HG03196 (cell line): ENCODE results near the gene PCDHGC4.

ENCODE experiments used
- ATAC-seq: cut with Tn5 transposase; IDR thresholded peaks from one replicate; pipeline ENCODE4 v1.9.1; 2021; ENCODE audit not compliant: unreplicated experiment

The PCDHGC4 gene

DNA sequence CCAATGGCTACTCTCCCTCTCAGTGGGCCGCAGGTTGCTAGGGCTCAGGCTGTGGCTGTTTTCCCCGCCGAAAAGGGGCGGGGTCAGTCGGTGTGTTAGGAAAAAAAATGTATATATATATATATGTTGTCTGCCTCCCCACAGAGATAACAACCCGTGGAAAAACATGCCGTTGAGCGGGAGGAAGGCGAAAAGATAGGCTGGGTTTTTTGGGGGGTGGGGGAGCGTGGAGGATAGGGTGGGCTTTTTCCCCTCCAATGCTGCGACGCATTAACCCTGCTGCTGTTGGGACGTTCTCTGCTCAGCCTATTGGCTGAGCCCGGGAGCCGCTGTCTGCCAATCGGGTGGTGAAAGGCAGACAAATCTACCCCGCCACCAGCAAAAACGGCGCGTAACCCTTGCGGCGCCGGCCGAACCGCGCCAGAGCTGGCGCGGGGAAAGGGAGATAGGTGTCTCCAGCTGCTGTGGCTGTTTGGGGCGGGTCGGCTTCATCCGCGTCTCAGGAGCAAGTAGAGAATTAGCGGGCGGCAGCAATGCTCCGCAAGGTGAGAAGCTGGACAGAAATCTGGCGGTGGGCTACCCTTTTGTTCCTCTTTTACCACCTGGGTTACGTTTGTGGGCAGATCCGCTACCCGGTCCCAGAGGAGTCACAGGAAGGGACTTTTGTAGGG lies at the start of gene PCDHGC4:
PCDHGC4 (plus strand) TSS at position 390 of the 671 bp plus-strand sequence; CDS start at position 534, 144 bp downstream.
- ATAC-seq, result no peak

DNA sequence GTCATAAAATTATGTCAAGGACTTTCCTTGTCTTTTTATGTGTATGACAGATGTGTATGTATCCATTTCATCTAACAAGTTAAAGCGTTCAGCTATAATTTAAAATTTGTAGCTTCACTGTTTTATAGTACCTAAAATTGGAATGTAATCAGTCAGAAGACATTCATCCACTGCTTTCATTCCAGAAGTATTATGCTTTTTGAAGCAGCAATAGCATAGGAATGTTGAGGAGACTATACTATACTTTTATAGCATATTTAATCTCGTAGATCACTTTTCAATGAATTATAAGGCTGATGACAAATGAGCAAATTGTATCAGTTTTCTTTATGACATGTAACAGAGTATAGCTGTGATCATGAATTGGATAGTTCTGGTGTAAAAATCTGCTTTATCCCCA lies 47.6 kb upstream of the PCDHGC4 start:
- ATAC-seq, result no peak

DNA sequence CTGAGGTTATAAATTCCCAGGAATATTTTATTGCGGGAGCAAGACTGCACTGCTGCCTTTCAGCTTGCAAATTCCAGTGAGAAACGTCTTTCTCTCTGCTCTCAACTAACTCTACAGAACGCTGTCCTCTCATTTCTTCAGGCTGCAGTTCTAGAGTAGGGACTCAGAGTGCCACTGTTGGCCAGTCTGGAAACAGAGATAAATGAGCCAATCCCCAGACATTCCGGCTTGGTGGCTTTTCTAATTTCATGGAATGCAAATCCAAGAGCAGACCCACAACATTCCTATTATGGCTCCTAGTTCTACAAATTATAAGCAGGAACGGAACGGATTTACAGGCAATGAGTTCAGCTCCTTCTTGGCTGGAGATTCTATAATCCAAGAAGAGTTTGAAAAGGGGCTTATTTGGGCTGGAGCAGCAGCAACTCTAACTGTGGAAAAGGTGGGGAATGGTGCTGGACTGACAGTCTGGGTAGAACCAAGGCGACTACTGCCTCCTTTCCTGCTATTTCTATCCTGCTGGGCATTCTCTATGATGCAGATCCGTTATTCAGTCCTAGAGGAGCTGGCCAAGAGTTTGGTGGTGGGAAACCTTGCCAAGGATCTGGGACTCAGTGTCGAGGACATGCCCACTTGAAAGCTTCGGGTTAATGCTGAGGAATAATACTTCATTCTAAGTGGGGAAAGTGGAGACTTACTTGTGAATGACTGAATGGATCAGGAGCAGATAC lies 45.3 kb upstream of the PCDHGC4 start:
- no peak for ATAC-seq

DNA sequence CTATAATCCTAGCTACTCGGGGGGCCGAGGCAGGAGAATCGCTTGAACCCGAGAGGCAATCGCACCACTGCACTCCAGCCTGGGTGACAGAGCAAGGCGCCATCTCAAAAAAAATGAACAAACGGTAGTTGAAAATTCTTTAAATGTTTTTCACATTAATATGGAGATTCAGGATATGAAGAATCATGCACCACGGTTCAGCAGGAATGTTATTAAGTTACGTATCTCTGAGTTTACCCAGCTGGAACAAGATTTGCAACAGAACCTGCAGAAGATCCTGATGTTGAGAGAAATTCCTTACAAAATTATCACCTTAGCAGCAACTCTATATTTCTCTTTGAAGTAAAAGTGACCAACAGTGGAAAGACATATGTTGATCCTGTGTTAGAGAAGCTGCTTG lies 44.5 kb upstream of the PCDHGC4 start:
- ATAC-seq, result no peak

DNA sequence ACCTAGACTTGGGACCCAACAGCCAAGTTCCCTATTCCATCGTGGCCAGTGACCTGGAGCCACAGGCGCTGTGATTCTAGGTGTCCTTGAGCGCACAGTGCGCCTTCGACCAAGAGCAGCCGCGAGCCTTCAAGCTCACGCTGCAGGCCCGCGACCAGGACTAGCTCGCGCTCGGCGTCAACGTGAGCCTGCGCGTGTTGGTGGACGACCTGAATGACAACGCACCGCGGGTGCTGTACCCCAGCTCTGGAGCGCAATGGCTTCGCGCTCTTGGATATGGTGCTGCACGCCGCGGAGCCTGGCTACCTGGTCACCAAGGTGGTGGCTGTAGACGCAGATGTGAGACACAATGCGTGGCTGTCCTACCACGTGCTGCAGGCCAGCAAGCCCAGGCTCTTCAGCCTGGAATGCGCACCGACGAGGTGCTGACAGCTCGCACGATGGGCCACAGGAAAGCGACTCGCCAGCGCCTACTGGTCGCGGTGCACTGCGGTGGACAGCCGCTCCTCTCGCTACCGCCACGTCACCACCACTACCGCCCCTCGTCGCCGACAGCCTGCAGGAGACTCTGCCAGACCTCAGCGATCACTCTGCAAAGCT lies 43.2 kb upstream of the PCDHGC4 start:
- no peak for ATAC-seq

DNA sequence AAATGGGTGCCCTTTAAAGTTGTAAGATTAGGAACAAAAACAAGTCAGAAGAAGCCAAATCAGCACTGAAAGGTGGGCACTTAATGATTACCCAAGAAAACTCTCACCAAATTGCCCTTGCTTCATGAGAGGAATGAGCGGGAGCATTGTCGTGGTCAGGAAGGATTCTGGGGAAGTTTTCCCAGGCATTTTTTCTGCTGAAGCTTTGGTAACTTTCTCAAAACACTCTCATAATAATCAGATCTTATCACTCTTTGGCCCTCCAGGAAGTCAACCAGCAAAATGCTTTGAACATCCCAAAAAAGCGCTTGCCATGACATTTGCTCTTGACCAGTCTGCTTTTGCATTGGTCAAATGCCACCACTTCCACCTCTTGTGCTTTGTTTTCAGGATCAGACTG lies 19.5 kb upstream of the PCDHGC4 start:
- no peak for ATAC-seq

DNA sequence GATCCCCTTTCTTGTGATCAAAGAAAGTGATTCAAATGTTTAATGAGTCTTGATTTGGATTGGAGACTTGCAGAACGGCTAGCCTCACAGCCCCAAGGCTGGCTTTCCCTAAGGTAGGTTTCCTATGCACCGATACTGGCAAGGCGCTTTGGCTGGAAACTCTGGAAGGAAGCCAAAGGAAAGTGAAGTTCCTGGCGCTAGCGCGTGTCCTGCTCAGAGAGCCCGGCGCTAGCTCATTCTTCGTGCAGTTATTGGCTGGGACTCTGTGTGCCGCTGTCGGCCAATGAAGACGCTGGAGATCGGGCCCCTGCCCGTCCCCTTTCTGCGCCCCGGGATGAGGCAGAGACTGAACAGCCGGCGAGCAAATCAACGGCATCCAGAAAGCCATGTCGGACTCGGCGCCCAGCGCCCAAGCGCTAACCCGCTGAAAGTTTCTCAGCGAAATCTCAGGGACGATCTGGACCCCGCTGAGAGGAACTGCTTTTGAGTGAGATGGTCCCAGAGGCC lies 9.2 kb upstream of the PCDHGC4 start, which contains the start of gene PCDHGC3:
PCDHGC3 (plus strand) TSS at position 342 of the 507 bp plus-strand sequence; CDS start at position 493, 151 bp downstream.
- ATAC-seq, result peak; percentile 99

DNA sequence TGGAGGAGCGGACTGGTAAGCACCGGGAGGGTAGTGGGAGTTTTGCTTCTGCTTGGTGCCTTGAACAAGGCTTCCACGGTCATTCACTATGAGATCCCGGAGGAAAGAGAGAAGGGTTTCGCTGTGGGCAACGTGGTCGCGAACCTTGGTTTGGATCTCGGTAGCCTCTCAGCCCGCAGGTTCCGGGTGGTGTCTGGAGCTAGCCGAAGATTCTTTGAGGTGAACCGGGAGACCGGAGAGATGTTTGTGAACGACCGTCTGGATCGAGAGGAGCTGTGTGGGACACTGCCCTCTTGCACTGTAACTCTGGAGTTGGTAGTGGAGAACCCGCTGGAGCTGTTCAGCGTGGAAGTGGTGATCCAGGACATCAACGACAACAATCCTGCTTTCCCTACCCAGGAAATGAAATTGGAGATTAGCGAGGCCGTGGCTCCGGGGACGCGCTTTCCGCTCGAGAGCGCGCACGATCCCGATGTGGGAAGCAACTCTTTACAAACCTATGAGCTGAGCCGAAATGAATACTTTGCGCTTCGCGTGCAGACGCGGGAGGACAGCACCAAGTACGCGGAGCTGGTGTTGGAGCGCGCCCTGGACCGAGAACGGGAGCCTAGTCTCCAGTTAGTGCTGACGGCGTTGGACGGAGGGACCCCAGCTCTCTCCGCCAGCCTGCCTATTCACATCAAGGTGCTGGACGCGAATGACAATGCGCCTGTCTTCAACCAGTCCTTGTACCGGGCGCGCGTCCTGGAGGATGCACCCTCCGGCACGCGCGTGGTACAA lies 8.5 kb upstream of the PCDHGC4 start:
- ATAC-seq, result peak; percentile 20

DNA sequence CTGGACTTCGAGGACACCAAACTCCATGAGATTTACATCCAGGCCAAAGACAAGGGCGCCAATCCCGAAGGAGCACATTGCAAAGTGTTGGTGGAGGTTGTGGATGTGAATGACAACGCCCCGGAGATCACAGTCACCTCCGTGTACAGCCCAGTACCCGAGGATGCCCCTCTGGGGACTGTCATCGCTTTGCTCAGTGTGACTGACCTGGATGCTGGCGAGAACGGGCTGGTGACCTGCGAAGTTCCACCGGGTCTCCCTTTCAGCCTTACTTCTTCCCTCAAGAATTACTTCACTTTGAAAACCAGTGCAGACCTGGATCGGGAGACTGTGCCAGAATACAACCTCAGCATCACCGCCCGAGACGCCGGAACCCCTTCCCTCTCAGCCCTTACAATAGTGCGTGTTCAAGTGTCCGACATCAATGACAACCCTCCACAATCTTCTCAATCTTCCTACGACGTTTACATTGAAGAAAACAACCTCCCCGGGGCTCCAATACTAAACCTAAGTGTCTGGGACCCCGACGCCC lies 7.7 kb upstream of the PCDHGC4 start:
- no peak for ATAC-seq

DNA sequence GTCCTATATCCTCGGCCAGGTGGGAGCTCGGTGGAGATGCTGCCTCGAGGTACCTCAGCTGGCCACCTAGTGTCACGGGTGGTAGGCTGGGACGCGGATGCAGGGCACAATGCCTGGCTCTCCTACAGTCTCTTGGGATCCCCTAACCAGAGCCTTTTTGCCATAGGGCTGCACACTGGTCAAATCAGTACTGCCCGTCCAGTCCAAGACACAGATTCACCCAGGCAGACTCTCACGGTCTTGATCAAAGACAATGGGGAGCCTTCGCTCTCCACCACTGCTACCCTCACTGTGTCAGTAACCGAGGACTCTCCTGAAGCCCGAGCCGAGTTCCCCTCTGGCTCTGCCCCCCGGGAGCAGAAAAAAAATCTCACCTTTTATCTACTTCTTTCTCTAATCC lies 7.0 kb upstream of the PCDHGC4 start:
- ATAC-seq, result no peak

DNA sequence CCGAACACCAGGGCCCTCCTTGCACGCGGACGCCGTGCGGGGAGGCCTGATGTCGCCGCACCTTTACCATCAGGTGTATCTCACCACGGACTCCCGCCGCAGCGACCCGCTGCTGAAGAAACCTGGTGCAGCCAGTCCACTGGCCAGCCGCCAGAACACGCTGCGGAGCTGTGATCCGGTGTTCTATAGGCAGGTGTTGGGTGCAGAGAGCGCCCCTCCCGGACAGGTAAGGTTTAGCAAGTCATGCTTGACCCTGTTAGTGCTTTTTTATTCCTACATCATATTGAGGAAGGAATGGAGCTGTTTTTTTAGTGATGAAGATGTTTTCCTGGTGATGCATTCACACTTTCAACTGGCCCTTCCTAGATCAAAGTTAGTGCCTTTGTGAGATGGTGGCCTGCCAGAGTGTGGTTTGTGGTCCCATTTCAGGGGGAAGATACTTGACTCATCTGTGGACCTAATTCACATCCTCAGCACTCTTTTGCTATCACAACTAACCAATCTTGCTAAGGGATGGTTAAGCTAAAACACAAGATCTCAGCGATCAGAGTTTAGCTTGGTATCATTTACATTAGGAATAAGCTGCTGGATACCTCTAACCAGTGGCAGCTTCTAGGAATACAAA lies 6.4 kb upstream of the PCDHGC4 start:
- no peak for ATAC-seq

DNA sequence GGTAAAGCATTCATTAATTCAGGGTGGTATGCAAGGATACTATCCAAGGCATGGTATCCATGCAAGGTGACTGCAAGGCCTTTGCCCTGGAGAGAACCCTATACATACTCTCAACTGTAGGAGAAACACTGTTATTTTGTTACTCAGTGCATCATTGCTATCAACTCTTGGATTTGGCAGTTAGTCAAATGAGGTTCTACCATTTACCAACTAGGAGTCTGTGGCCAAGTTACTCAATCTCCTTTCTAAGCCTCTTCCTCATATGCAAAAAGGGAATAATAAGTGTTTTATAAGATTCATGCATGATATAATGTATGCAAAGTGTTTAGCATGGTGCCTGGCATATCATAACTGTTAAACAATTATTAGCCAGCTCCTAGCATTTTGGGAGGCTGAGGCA lies 5.1 kb upstream of the PCDHGC4 start:
- ATAC-seq, result no peak

DNA sequence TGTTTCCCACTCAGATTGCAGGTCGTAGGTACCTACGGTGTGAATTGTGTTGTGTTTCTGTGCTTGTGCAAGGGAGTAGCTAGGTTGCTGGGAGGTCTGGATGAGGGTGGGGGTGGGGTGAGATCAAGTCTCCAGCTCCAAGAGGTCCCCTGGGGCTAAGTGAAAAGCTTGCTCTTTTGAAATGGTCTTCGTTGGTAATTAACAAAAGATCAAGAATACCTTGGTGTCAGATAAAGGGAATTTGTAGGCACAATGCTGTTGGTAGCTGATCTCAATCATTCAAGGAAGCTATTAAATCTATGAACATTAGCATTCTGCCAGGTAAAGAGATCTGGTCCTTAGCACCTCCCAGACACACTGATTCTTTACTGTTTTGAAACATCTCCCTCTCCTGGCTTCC lies 928 bp upstream of the PCDHGC4 start:
- ATAC-seq, result no peak

DNA sequence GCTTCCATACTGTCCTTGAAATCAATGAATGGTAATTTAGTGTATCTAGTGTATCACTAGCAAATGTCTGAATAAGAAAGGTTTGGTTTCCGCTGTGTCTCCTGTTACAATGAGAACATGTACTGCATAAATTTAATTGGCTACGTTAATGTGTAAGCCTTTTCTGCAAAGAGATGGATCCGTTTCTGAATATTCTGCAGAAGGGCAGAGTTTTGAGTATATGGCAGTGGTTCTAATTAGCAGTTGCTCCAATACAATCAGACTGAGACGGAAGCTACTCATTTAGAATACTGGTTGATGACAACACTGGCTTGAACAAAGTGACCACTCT lies 555 bp upstream of the PCDHGC4 start:
- ATAC-seq, result no peak

DNA sequence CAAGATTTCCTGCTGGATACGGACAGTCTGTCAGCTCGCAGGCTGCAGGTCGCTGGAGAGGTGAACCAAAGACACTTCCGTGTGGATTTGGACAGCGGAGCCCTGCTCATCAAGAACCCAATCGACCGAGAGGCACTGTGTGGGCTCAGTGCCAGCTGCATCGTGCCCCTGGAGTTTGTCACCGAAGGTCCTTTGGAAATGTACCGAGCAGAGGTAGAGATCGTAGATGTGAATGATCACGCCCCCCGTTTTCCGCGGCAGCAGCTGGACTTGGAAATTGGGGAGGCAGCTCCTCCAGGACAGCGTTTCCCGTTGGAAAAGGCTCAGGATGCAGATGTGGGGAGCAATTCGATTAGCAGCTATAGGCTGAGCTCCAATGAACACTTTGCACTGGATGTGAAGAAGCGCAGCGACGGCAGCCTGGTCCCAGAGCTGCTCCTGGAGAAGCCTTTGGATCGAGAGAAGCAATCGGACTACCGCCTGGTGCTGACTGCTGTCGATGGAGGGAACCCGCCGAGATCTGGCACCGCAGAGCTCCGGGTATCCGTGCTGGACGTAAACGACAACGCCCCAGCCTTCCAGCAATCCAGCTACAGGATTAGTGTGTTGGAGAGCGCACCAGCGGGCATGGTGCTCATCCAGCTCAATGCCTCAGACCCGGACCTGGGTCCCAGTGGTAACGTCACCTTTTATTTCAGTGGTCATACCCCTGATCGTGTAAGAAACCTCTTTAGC lies 658 bp downstream of the PCDHGC4 start:
- no peak for ATAC-seq

DNA sequence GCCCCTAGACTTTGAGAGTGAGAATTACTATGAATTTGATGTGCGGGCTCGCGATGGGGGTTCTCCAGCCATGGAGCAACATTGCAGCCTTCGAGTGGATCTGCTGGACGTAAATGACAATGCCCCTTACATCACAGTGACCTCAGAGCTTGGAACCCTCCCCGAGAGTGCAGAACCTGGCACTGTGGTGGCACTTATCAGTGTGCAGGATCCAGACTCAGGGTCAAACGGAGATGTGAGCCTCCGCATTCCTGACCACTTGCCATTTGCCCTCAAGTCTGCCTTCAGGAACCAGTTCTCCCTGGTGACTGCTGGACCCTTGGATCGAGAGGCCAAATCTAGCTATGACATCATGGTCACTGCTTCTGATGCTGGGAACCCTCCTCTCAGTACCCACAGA lies 1.3 kb downstream of the PCDHGC4 start:
- ATAC-seq, result no peak

DNA sequence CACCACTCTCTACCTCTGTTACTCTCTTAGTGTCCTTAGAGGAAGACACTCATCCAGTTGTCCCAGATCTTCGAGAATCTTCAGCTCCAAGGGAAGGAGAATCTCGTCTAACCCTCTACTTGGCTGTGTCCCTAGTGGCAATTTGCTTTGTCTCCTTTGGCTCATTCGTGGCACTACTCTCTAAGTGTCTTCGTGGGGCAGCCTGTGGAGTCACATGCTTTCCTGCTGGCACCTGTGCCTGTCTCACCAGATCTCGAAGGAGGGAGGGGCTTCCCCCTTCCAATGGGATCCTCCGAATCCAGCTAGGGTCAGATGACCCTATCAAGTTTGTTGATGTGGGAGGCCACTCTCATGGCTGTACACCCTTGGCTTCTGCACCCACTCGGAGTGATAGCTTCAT lies 2.3 kb downstream of the PCDHGC4 start:
- ATAC-seq, result no peak

DNA sequence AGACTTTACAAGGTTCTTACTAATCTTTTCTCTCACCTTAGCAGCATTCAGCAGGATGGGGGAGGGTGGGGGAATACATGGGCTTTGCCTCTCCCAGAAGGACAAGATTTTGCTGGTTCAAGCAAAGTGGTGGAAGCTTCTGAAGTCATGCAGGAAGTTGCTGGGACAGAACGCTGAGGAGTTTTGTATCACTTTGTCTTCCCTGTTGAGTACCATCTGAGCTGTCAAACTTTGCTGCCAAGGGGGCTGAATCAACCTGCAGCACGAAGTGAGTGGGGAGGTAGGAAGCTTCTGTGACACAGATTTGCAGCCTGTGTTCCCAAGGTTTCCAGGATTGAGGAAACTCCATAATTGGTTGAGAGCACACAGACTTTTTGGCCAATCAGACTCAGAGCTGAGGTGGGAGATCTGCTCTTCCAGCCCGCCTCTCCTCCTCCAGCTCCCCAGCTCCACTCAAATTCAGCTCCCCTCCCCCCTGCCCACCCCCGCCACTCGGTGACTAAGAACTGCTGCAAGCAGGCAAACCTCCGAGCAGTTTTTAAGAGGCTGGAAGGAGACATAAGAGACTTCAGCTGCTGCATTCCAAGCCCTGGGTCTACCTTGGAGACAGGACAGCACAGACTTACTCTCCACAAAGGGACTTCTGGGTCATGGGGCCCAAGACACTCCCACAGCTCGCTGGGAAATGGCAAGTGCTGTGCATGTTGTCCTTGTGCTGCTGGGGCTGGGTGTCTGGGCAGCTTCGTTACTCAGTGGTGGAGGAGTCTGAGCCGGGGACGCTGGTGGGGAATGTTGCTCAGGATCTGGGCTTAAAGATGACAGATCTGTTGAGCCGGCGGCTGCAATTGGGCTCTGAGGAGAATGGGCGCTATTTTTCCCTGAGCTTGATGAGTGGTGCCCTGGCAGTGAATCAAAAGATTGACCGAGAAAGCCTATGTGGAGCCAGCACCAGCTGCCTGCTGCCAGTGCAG lies 4.0 kb downstream of the PCDHGC4 start, which contains the start of gene PCDHGC5:
PCDHGC5 (plus strand) TSS at position 491 of the 971 bp plus-strand sequence; CDS start at position 651, 160 bp downstream.
- no peak for ATAC-seq

DNA sequence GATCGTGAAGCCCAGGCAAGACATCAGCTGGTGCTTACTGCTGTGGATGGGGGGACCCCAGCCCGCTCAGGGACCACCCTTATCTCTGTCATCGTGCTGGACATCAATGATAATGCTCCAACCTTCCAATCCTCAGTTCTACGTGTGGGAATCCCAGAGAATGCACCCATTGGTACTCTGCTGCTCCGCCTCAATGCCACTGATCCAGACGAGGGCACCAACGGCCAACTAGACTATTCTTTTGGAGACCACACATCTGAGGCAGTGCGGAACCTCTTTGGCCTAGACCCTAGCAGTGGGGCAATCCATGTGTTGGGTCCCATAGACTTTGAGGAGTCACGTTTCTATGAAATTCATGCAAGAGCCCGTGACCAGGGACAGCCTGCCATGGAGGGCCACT lies 5.0 kb downstream of the PCDHGC4 start:
- ATAC-seq, result no peak
